Transverse colon (tissue), 4 donors: ENCODE data around the gene GAB1.

ENCODE experiments used
- CTCF ChIP-seq, 5 experiments: fragments of 200-600 bp in 3 of 5; fragments of 450-650 bp in 2 of 5; sonication (generic) in 3 of 5; IDR thresholded peaks; 1 replicate in 2 of 5; 2 replicates in 3 of 5; pipeline ENCODE4 v1.5.1; 2016 to 2017; ENCODE audit warnings: antibody characterized with exemption in 5 of 5, inconsistent platforms in 3 of 5, mild to moderate bottlenecking in 2 of 5, moderate library complexity in 1 of 5
- POLR2A ChIP-seq: fragments of 450-650 bp; IDR thresholded peaks from one replicate; pipeline ENCODE4 v1.6.1; 2016; ENCODE audit warnings: antibody characterized with exemption, mild to moderate bottlenecking, moderate library complexity
- POLR2AphosphoS5 ChIP-seq, 3 donors: sonication (generic); formaldehyde crosslinking; IDR thresholded peaks; one replicate each; pipeline ENCODE4 v1.6.1; 2016; ENCODE audit warnings: antibody characterized with exemption in 3 of 3

- TF ChIP-seq CTCF (IDR thresholded peaks at IDR 0.05): no peak
- TF ChIP-seq POLR2AphosphoS5 (IDR thresholded peaks at IDR 0.05): no peak
- TF ChIP-seq POLR2A: no peak
Observed at GRCh38 chr4:143288171-143288570, 48.5 kb upstream of the GAB1 start.
